Activated T-cell treated with anti-CD3 and anti-CD28 coated beads, Interleukin-2, amount 50 U/mL, for 24 hours (primary cell): ENCODE results near the gene SECISBP2L.

ENCODE experiments used
- DNase-seq: peaks from one replicate; pipeline ENCODE4 v3.0.0-alpha.2; 2020
- H3K27ac Mint-ChIP-seq: 2 replicates; pipeline ENCODE4 v1.8.0; 2020; ENCODE audit warnings: mild to moderate bottlenecking, mixed read lengths
- H3K27me3 Mint-ChIP-seq: 2 replicates; pipeline ENCODE4 v1.8.0; 2020; ENCODE audit warnings: mixed read lengths
- H3K36me3 Mint-ChIP-seq: 2 replicates; pipeline ENCODE4 v1.8.0; 2020; ENCODE audit warnings: low read depth, mixed read lengths
- H3K4me1 Mint-ChIP-seq: 2 replicates; pipeline ENCODE4 v1.8.0; 2020; ENCODE audit warnings: low read depth, mixed read lengths
- H3K4me3 Mint-ChIP-seq: 2 replicates; pipeline ENCODE4 v1.8.0; 2020; ENCODE audit warnings: mild to moderate bottlenecking, moderate library complexity, mixed read lengths
- H3K9me3 Mint-ChIP-seq: 2 replicates; pipeline ENCODE4 v1.8.0; 2020; ENCODE audit warnings: mixed read lengths

Gene SECISBP2L

DNA sequence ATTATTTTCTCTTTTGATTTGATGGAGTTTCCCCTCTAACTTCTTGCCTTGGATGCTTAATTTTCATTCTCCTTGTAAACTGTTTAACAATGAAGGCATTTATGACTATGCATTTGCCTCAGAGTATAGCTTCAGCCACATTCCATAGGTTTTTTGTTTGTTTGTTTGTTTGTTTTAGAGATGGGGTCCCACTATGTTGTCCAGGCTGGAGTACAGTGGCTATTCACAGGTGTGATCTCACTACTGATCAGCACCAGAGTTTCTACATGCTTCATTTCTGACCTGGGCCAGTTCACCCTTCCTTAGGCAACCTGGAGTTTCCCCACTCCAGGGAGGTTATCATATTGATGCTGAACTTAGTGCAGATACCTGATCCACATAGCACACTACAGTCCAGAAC is 4.1 kb downstream of the SECISBP2L start:
- no peak for DNase-seq
- Mint-ChIP-seq H3K4me3 (no peak overlapping the region), H3K27ac (no peak overlapping the region), H3K9me3 (no peaks in the 10 kb centered on the region), H3K36me3 (peaks cover 12% of the 10 kb centered on the region), H3K4me1 (peaks cover 59% of the 10 kb centered on the region), H3K27me3 (no peaks in the 10 kb centered on the region)

DNA sequence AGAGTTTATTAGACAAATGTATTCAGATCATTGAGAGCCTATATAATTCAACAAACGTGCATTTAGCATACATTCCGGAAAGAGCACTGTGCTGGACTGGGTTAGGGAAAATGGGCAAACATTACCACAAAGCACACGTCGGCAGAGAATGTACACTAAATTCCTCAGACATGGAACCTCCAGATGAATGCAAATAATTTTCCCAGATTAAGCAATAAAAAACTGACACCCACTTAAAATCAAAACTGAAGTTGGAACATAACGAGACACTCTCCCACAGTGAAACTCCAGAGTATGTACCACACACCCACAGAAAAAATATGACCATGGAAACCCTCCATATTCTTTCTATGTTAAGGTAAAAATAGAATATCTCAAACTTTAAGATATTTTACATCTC is 4.8 kb downstream of the SECISBP2L start:
- no peak overlapping the region for H3K27ac Mint-ChIP-seq
- no peak overlapping the region for H3K4me3 Mint-ChIP-seq

DNA sequence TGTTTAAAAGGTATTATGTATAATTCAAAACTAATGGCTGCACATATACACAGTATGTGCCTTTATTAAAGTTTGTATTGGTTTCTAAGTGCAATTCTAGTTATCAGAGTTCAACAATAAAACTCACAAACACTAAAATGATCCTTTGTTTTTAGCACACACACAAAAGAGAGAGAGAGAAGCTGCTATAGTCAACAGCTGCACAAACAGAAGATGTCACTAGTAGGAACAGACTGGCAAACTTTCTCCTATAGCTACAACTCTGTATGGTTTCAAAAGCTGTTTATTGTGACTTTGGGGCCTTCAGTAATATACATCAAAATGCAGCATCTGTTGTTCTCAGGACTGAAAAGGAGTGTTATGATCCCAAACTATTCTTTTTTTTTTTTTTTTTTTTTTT is 6.1 kb downstream of the SECISBP2L start:
- H3K27ac Mint-ChIP-seq: no peak overlapping the region
- DNase-seq: no peak
- peaks cover 54% of the 10 kb centered on the region for H3K4me1 Mint-ChIP-seq
- no peak overlapping the region for H3K4me3 Mint-ChIP-seq
- peaks cover 14% of the 10 kb centered on the region for H3K36me3 Mint-ChIP-seq
- H3K27me3 Mint-ChIP-seq: no peaks in the 10 kb centered on the region
- no peaks in the 10 kb centered on the region for H3K9me3 Mint-ChIP-seq

More for the DNA sequence above, 4.8 kb downstream of the SECISBP2L start:
- no peaks in the 10 kb centered on the region for H3K27me3 Mint-ChIP-seq
- no peak for DNase-seq
- H3K4me1 Mint-ChIP-seq: peaks cover 58% of the 10 kb centered on the region
- peaks cover 14% of the 10 kb centered on the region for H3K36me3 Mint-ChIP-seq
- no peaks in the 10 kb centered on the region for H3K9me3 Mint-ChIP-seq

DNA sequence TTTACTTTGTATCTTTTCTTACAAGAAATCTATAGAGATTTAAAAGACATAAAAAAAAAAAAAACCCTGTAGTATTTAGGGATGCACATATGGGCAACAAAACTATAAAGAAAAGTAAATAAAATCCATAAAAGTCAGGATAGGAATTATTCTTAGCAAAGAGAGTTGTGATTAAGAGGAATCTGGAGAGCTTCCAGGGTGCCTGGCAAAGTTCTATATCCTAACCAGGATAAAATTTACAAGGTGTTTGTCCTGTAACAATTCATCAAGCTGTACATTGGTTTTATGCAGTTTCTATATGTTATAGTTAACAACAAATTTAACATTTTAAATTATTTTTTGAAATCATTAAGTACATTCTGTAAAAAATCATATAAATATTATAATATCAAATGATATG is 7.9 kb downstream of the SECISBP2L start:
- H3K4me1 Mint-ChIP-seq: peaks cover 43% of the 10 kb centered on the region
- H3K36me3 Mint-ChIP-seq: peaks cover 18% of the 10 kb centered on the region
- H3K9me3 Mint-ChIP-seq: no peaks in the 10 kb centered on the region
- no peaks in the 10 kb centered on the region for H3K27me3 Mint-ChIP-seq
- no peak overlapping the region for H3K27ac Mint-ChIP-seq
- H3K4me3 Mint-ChIP-seq: no peak overlapping the region
- no peak for DNase-seq

DNA sequence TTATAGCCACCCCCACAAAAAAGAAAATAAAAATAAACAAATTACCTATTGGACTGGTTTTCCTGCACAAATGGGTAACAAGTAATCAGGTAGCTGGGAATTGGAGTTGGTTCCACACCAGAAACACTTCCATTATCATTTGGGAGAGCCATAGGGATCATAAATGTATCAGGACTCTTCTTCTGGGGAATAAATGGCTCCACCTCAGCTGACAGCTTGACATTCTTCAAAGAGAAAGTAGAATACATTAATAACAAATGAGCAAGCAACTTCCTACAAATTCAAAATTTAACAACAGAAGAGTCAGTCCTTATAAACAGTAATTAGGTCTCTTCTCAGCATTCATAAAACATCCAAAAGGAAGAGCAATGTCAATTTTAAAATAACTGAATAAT is 8.7 kb downstream of the SECISBP2L start:
- Mint-ChIP-seq H3K27me3 (no peaks in the 10 kb centered on the region), H3K9me3 (no peaks in the 10 kb centered on the region), H3K36me3 (peaks cover 22% of the 10 kb centered on the region), H3K4me3 (no peak overlapping the region), H3K27ac (no peak overlapping the region), H3K4me1 (peaks cover 45% of the 10 kb centered on the region)
- no peak for DNase-seq

DNA sequence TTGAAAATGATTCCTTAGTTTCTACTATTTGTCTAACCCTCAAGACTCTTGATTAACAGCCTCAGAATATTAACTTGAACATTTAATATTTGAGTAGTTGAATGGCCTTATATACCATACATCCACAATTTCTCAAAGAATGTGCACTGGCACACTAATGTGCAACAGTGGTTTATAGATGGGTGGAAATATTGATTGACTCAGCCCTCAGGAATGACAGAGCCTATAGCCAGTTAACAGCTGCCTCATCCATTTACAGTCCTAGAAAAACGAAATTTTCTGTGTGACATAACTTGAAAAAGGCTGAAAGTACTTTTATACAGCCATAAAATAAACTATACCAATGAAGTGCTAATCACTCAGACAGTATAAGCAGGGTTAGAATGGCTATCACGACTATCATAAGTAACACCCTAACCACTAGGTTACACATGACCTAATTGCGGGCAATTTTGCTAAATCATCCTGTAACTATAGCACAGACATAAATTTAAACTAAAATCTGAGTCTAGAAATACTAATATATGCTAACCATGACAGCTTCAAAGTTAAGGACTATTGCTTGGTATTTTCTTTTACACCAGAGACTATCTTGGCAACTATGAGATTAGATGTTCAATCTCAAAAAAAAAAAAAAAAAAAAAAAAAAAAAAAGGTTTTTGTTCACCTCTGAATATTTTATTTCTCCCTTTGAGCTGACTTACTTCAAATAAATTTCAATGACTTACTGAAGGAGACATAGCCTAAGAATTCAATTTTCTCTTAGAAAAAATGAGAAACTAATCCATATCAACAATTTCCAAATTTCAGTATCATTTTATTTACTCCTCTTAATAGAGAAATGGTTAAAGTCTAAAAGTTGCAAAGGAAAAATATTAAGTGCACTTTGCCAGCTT is 9.3 kb downstream of the SECISBP2L start:
- Mint-ChIP-seq H3K27me3 (no peaks in the 10 kb centered on the region), H3K4me3 (no peak overlapping the region), H3K9me3 (no peaks in the 10 kb centered on the region), H3K27ac (no peak overlapping the region), H3K36me3 (peaks cover 26% of the 10 kb centered on the region), H3K4me1 (peaks cover 44% of the 10 kb centered on the region)
- DNase-seq: no peak

DNA sequence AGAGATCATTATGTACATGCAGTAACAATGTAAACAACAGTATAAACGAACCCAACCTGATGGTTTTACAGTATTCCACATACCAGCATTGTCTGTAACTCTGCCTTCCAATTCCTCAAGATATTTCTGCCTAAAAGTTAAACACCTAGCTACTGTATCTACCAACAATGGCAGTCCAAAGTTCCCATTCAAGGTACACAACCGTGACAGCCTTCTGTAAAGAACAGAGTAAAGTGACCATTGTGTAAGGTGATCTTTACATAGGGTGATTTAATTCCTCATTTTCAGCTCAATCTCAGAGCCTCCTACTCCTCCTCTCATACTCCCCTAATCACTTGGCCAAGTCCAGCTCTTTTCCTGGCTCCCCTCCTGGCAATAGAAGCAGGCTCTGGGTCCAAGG is 10.4 kb downstream of the SECISBP2L start:
- H3K4me1 Mint-ChIP-seq: peaks cover 36% of the 10 kb centered on the region
- no peaks in the 10 kb centered on the region for H3K27me3 Mint-ChIP-seq
- no peaks in the 10 kb centered on the region for H3K9me3 Mint-ChIP-seq
- H3K4me3 Mint-ChIP-seq: no peak overlapping the region
- no peak for DNase-seq
- no peak overlapping the region for H3K27ac Mint-ChIP-seq
- peaks cover 29% of the 10 kb centered on the region for H3K36me3 Mint-ChIP-seq

DNA sequence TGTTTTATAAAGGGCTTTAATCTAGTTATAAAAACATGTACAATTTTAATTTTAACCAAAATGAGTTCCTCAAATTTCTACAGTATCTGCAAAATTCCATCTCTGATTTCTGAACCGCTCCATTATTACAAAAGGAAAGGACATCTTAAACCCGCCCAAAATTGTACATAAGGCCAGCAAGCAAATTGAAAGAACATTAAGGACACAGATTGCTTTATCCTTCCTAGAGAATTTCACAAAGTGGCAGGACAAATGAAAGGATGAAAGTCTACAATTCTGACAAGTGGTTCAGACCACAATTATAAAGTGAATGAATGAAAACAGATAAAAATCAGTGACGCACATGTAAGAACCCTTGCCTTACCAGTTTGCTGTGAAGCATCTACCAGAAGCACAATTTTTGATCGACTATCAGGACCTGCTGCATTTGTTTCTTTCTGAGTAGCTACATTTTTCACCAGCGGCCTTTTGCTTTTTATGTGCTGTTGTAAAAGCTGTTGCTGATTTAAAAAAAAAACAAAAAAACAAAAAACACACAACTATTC is 13.6 kb downstream of the SECISBP2L start:
- no peaks in the 10 kb centered on the region for H3K27me3 Mint-ChIP-seq
- no peak overlapping the region for H3K4me3 Mint-ChIP-seq
- peaks cover 17% of the 10 kb centered on the region for H3K4me1 Mint-ChIP-seq
- peaks cover 50% of the 10 kb centered on the region for H3K36me3 Mint-ChIP-seq
- H3K9me3 Mint-ChIP-seq: no peaks in the 10 kb centered on the region
- H3K27ac Mint-ChIP-seq: no peak overlapping the region
- DNase-seq: no peak

DNA sequence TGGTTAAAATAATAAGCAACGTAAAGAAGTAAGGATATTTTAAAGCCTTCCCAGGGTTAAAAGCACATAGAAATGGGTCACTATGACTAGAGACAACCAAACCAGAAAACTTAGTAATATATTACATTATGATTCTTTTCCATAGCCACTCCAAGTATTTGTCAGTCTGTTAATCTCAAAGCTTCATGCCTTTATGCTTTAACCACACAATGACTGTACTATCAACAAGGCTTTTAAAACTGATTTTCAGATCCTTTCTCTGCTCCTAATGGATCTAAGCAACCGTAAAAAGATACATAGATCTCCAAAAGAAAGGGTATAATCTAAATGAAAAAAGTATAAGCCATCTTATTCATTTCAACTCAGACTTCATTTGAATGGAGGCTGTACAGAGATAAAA is 14.4 kb downstream of the SECISBP2L start:
- H3K9me3 Mint-ChIP-seq: no peaks in the 10 kb centered on the region
- peaks cover 55% of the 10 kb centered on the region for H3K36me3 Mint-ChIP-seq
- no peaks in the 10 kb centered on the region for H3K27me3 Mint-ChIP-seq
- no peak overlapping the region for H3K4me3 Mint-ChIP-seq
- no peak overlapping the region for H3K27ac Mint-ChIP-seq
- DNase-seq: no peak
- peaks cover 10% of the 10 kb centered on the region for H3K4me1 Mint-ChIP-seq

DNA sequence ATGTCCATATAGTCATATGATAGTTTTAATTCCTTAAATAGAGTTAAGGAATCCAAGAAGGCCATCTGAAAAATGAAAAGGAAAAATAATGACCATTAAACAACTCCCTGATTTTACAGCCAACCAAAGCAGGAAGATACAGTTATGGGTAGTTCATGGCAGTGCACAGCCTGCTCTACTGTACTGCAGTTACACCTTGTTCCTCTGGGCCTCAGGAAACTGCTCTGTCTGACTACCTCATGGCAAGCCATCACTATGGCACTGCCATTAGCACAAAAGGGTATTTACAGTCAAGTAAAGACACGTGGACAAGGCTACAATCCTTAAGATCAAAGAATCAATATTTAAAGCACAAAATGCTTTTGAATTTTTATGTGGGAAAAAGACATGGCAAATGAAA is 19.5 kb downstream of the SECISBP2L start:
- DNase-seq: no peak
- Mint-ChIP-seq H3K9me3 (no peaks in the 10 kb centered on the region), H3K27ac (no peak overlapping the region), H3K4me1 (peaks cover 18% of the 10 kb centered on the region), H3K4me3 (no peak overlapping the region), H3K36me3 (peaks cover 59% of the 10 kb centered on the region), H3K27me3 (no peaks in the 10 kb centered on the region)

DNA sequence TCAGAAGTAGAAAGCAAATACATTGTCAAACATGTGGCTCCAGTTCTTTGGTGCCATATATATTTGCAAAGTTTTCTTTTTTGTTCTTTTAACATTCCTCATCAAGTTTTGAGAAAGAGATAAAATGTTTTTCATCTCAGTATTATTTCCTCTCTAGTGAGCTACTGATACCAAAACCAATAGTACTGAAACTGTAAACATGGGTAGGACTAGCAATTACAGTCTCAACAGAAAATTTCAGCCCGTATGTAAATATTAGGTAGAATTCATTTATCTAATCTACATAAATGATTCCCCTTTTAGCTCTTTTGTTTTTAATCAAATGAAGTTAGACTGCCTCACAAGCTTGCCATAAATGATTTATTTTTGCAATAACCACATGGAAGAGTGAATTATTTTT is 21.4 kb downstream of the SECISBP2L start:
- peaks cover 20% of the 10 kb centered on the region for H3K4me1 Mint-ChIP-seq
- no peak overlapping the region for H3K4me3 Mint-ChIP-seq
- H3K36me3 Mint-ChIP-seq: peaks cover 65% of the 10 kb centered on the region
- peak overlapping the region; percentile 74 for H3K27ac Mint-ChIP-seq
- DNase-seq: no peak
- H3K27me3 Mint-ChIP-seq: no peaks in the 10 kb centered on the region
- H3K9me3 Mint-ChIP-seq: no peaks in the 10 kb centered on the region

DNA sequence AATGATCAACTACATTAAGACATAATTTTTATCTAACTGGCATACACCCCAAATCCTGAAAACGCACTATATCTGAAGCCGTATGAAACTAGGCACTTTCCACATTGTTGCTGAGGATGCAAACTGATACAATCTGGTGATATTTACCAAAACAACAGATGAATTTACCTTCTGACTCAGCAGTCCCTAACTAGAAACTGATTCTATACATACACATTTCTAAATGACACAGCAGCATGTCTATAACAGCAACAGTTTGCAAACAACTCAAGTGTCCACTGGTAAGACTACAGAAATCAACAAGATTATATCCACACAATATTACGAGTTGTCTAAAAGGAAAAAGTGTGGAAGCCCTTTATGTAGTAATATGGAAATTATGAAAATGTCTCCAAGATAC is 22.9 kb downstream of the SECISBP2L start:
- Mint-ChIP-seq H3K9me3 (no peaks in the 10 kb centered on the region), H3K27ac (peak overlapping the region; percentile 7), H3K4me1 (peaks cover 20% of the 10 kb centered on the region), H3K4me3 (no peak overlapping the region), H3K36me3 (peaks cover 62% of the 10 kb centered on the region), H3K27me3 (no peaks in the 10 kb centered on the region)
- no peak for DNase-seq

DNA sequence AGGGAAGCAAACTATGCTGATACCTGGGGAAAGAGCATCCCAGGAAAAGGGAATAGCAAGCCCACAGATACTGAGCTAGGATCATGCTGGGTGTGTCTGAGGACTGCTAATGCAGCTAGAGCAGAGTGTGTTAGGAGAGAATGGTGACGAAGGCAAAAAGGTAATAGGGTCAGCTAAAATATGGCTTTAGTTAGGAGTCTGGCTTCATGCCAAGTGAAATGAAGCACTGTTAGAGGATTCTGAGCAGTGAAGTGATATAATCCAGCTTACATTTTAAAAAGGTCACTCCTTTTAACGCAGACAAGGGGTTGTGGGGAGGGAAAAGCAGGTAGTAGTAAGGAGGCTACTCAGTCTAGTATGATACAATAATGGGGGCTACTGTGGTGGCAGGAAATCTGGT is 30.4 kb downstream of the SECISBP2L start:
- peaks cover 8% of the 10 kb centered on the region for H3K4me1 Mint-ChIP-seq
- H3K27me3 Mint-ChIP-seq: no peaks in the 10 kb centered on the region
- H3K27ac Mint-ChIP-seq: no peak overlapping the region
- peaks cover 70% of the 10 kb centered on the region for H3K36me3 Mint-ChIP-seq
- no peak for DNase-seq
- no peaks in the 10 kb centered on the region for H3K9me3 Mint-ChIP-seq
- no peak overlapping the region for H3K4me3 Mint-ChIP-seq

DNA sequence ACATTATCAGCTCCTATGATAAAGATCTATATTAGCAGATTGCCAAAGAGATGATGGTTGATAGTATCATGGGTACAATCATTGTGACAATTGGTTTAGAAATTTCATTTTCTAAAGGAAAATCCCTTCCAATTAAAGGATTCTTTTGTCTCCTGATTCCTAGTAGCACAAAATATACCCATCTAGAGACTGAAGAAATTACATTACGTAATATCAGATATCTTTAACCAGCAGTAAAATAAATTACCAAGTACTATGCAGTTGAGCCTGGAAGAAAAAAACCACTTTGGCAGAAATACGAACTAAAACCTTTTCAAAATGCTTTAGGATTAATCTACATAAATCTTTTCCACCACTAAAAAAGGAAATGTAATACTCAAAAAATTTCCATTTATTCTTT is 46.9 kb downstream of the SECISBP2L start:
- Mint-ChIP-seq H3K9me3 (no peaks in the 10 kb centered on the region), H3K4me3 (no peak overlapping the region), H3K4me1 (no peaks in the 10 kb centered on the region), H3K36me3 (peaks cover 74% of the 10 kb centered on the region), H3K27ac (no peak overlapping the region), H3K27me3 (no peaks in the 10 kb centered on the region)
- no peak for DNase-seq

DNA sequence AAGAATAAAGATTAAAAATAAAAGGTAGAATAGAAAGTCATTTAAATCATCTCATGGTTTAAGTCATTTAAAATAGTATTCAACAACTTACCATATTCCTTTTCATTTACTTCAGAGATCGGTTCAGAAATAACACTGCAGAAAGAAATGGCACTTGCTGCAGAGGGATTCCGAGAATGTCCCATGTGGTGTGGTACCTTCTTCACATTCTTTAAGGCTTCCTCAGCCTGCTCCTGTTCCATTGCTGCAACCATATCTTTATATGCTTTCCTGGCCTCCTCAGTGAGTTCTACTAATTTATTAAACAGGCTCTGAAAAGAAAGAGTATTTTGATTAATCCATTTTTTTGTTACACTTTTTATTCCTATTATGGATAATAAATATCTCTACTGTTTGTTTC is 50.0 kb downstream of the SECISBP2L start:
- Mint-ChIP-seq H3K27me3 (no peaks in the 10 kb centered on the region), H3K9me3 (no peaks in the 10 kb centered on the region), H3K4me3 (no peak overlapping the region), H3K27ac (no peak overlapping the region), H3K4me1 (no peaks in the 10 kb centered on the region), H3K36me3 (peaks cover 74% of the 10 kb centered on the region)
- DNase-seq: no peak
